ENCODE data around the gene SLC35F3. TPM values are rescaled to one million over a fixed set of nuclear protein-coding genes. Genes with fewer than 3 reads are reported as not detected.
A peak's percentile ranks its signal among the peaks of the same experiment; 100 is the strongest.
"Not testable (repeated sequence)": the region's sequence is repeated elsewhere in the genome, so short reads cannot be mapped to it uniquely, and the experiment has no call there.

Gene SLC35F3
- total RNA-seq, 5 donors from 2014 or later (not counting 1 experiment from before 2014, with no cell fraction given), result 0.19 to 4.6 (median 1.3) TPM; not detected in 1

DNA sequence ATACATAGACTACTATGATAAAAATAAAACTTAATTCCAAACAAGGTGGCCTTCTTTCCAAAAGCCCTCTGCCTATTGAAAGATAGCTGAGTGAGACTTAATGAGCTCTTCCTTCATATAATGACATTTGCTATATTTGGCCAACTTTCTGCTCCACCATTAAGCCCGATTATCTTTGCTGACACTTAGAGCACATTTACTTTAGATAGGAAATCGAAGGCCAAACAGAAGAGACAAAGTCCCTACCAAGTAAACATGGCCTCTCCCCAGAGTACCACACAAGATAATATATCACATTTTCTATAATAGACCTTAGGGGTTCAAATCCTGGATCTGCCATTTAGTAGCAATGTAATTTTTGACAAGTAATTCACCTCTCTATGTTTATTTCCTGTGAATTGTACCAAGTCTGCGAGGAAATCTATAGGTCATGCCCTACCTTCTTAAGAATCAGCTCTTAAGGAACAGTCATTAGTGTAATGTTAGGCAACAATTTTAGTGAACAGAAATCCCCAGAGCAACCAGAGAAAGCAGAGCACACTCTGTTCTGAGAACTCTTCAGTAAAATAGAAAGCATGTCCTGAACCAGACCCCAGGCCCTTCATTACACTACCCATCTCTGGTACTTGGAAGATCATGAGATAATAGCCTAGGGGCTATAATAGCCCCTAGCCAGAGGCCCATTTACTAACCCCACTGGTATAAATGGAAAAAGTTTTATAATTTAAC is 451.5 kb downstream of the SLC35F3 start:
- no peak for ATAC-seq (replicated peaks in 1 of 4)
- no peak for DNase-seq
- no peaks in the 10 kb centered on the region for H3K27me3 ChIP-seq (replicated peaks in 1 of 2; ENCODE audit: control insufficient read depth in 2 of 2, extremely low read depth in 1 of 2, insufficient read depth in 2 of 2, low read length in 1 of 2)
- H3K4me3 ChIP-seq (ENCODE audit: control insufficient read depth in 1 of 2, extremely low read depth in 1 of 2, low read length in 1 of 2), result no peak overlapping the region
- ChIA-PET POLR2A (interaction anchor here in 1 of 2 donors (0.6 kb wide), 1 partner anchor 15 kb away, joined by 7 read pairs; no protein-coding TSS in a partner anchor), CTCF (interaction anchor here in 1 of 2 donors (1.3 kb wide), 1 partner anchor 143 kb away, joined by 4 read pairs; no protein-coding TSS in a partner anchor)
- H3K9me3 Mint-ChIP-seq, result no peaks in the 10 kb centered on the region
- H3K27me3 Mint-ChIP-seq, result no peaks in the 10 kb centered on the region
- H3K4me1 Mint-ChIP-seq, result peaks cover 0 to 23% (median 2%) of the 10 kb centered on the region in 3 donors
- no CpG with 5 or more reads among the region's 3 CpGs for WGBS (ENCODE audit: insufficient coverage)
- peak overlapping the region in 2 of 3 donors; percentile 13 to 81 for H3K4me3 Mint-ChIP-seq
- H3K36me3 Mint-ChIP-seq, result no peaks in the 10 kb centered on the region
- peak overlapping the region; percentile 8 to 85 for H3K27ac Mint-ChIP-seq
- H3K36me3 ChIP-seq (ENCODE audit: control insufficient read depth in 2 of 2, extremely low read depth in 1 of 2, insufficient read depth in 1 of 2, low read length in 1 of 2), result no peaks in the 10 kb centered on the region
- no peak overlapping the region for H3K27ac ChIP-seq (ENCODE audit: low read length)
- peaks cover 4% of the 10 kb centered on the region in 2 experiments for H3K4me1 ChIP-seq (ENCODE audit: control insufficient read depth in 1 of 2, extremely low read depth in 1 of 2, insufficient read depth in 2 of 2, low read length in 2 of 2)
- no peaks in the 10 kb centered on the region for H3K9me3 ChIP-seq

DNA sequence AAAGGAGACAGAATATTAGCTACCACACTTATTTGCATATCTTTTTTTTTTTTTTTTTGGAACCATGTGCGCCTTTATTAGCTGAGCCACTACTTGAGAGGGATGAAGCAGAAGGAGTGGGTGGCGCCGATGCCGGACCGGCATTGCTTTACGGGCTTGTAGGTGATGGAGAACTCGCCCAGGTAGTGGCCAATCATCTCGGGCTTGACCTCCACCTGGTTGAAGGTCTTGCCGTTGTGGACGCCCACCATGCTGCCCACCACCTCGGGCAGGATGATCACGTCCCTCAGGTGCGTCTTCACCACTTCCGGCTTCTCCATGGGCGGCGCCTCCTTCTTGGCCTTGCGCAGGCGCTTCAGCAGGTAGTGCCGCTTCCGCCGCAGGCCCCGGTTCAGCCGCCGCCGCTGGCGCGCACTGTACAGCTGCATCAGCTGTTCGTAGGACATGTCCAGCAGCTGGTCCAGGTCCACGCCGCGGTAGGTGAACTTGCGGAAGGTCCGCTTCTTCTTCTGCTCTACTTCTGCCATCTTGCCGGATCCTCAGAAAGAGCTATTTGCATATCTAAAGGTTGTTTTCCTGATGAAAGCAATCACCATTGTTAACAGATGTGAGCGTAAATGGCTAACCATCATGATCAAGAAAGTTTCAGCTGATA is 452.3 kb downstream of the SLC35F3 start:
- Mint-ChIP-seq H3K27ac (peak overlapping the region; percentile 85 to 87), H3K4me3 (peak overlapping the region; percentile 59 to 85 (median 81)), H3K4me1 (peaks cover 0 to 26% (median 2%) of the 10 kb centered on the region in 3 donors)
- H3K4me1 ChIP-seq (ENCODE audit: control insufficient read depth in 1 of 2, extremely low read depth in 1 of 2, insufficient read depth in 2 of 2, low read length in 2 of 2); H3K27me3 ChIP-seq (replicated peaks in 1 of 2; ENCODE audit: control insufficient read depth in 2 of 2, extremely low read depth in 1 of 2, insufficient read depth in 2 of 2, low read length in 1 of 2); H3K36me3 Mint-ChIP-seq; H3K9me3 Mint-ChIP-seq; H3K36me3 ChIP-seq (ENCODE audit: control insufficient read depth in 2 of 2, extremely low read depth in 1 of 2, insufficient read depth in 1 of 2, low read length in 1 of 2); H3K9me3 ChIP-seq; H3K27me3 Mint-ChIP-seq: not testable (repeated sequence)
- peak overlapping the region; percentile 6 for H3K27ac ChIP-seq (ENCODE audit: low read length)
- DNase-seq (peak in 33 of 35 experiments; percentile 8 to 69 (median 41)), ATAC-seq (replicated peaks in 1 of 4) (peak; percentile 66 to 88 (median 78))
- ChIA-PET POLR2A (interaction anchor here in 1 of 2 donors (0.6 to 1.5 kb wide), 2 partner anchors 14 to 17 kb away, joined by 5 to 7 read pairs; partner anchors contain the start of gene COA6), CTCF (interaction anchor here in 1 of 2 donors (0.9 to 1.7 kb wide), 3 partner anchors 15 to 144 kb away, joined by 3 to 5 read pairs (median 4); no protein-coding TSS in a partner anchor)
- H3K4me3 ChIP-seq (ENCODE audit: control insufficient read depth in 1 of 2, extremely low read depth in 1 of 2, low read length in 1 of 2), result peak overlapping the region in 1 of 2 donors; percentile 41
- 69% methylated on average over 33 of the region's 35 CpGs for WGBS (ENCODE audit: insufficient coverage)

GRCh38 chr1:234357831-234358230 is 453.4 kb downstream of the SLC35F3 start:
- Mint-ChIP-seq H3K4me1 (peaks cover 0 to 26% (median 2%) of the 10 kb centered on the region in 3 donors), H3K4me3 (peak overlapping the region; percentile 59 to 85 (median 81)), H3K36me3 (no peaks in the 10 kb centered on the region), H3K9me3 (no peaks in the 10 kb centered on the region), H3K27me3 (no peaks in the 10 kb centered on the region), H3K27ac (no peak overlapping the region)
- no peaks in the 10 kb centered on the region for H3K9me3 ChIP-seq
- H3K4me3 ChIP-seq (ENCODE audit: control insufficient read depth in 1 of 2, extremely low read depth in 1 of 2, low read length in 1 of 2), result no peak overlapping the region
- H3K4me1 ChIP-seq (ENCODE audit: control insufficient read depth in 1 of 2, extremely low read depth in 1 of 2, insufficient read depth in 2 of 2, low read length in 2 of 2), result peaks cover 4% of the 10 kb centered on the region in 2 experiments
- H3K36me3 ChIP-seq (ENCODE audit: control insufficient read depth in 2 of 2, extremely low read depth in 1 of 2, insufficient read depth in 1 of 2, low read length in 1 of 2), result no peaks in the 10 kb centered on the region
- DNase-seq, result no peak
- no peaks in the 10 kb centered on the region for H3K27me3 ChIP-seq (replicated peaks in 1 of 2; ENCODE audit: control insufficient read depth in 2 of 2, extremely low read depth in 1 of 2, insufficient read depth in 2 of 2, low read length in 1 of 2)
- ChIA-PET POLR2A (interaction anchor here (0.6 to 1.5 kb wide), 2 partner anchors 15 to 40 kb away, joined by 3 to 5 read pairs; partner anchors contain the start of gene COA6 (in 1 of the 2)), CTCF (interaction anchor here (0.6 to 1.7 kb wide), 4 partner anchors 9 to 767 kb away, joined by 3 to 5 read pairs (median 3); partner anchors contain the start of gene COA6 (in 1 of the 2))
- no peak for ATAC-seq (replicated peaks in 1 of 4)
- no peak overlapping the region for H3K27ac ChIP-seq (ENCODE audit: low read length)

- no peak for ATAC-seq (replicated peaks in 1 of 4)
- DNase-seq, result no peak
- Mint-ChIP-seq H3K27ac (no peak overlapping the region), H3K4me3 (no peak overlapping the region), H3K4me1 (peaks cover 0 to 24% (median under 1%) of the 10 kb centered on the region in 3 donors), H3K36me3 (no peaks in the 10 kb centered on the region), H3K9me3 (no peaks in the 10 kb centered on the region), H3K27me3 (no peaks in the 10 kb centered on the region)
- no peaks in the 10 kb centered on the region for H3K36me3 ChIP-seq (ENCODE audit: control insufficient read depth in 2 of 2, extremely low read depth in 1 of 2, insufficient read depth in 1 of 2, low read length in 1 of 2)
- H3K27me3 ChIP-seq (replicated peaks in 1 of 2; ENCODE audit: control insufficient read depth in 2 of 2, extremely low read depth in 1 of 2, insufficient read depth in 2 of 2, low read length in 1 of 2), result no peaks in the 10 kb centered on the region
- no peaks in the 10 kb centered on the region for H3K9me3 ChIP-seq
- H3K4me1 ChIP-seq (ENCODE audit: control insufficient read depth in 1 of 2, extremely low read depth in 1 of 2, insufficient read depth in 2 of 2, low read length in 2 of 2), result peaks cover 2 to 4% of the 10 kb centered on the region in 2 experiments
- ChIA-PET POLR2A (no interaction called here), CTCF (interaction anchor here in 1 of 2 donors (0.7 kb wide), 1 partner anchor 761 kb away, joined by 3 read pairs; no protein-coding TSS in a partner anchor)
- no peak overlapping the region for H3K4me3 ChIP-seq (ENCODE audit: control insufficient read depth in 1 of 2, extremely low read depth in 1 of 2, low read length in 1 of 2)
- H3K27ac ChIP-seq (ENCODE audit: low read length), result no peak overlapping the region
- WGBS (ENCODE audit: insufficient coverage), result 100% methylated on average over 2 of the region's 3 CpGs
These were observed 456.7 kb downstream of the SLC35F3 start for GRCh38 chr1:234361102-234361603.

- POLR2A ChIA-PET, result no interaction called here
- Mint-ChIP-seq H3K9me3 (no peaks in the 10 kb centered on the region), H3K4me1 (peaks cover 0 to 22% (median 0%) of the 10 kb centered on the region in 3 donors), H3K4me3 (no peak overlapping the region), H3K27ac (no peak overlapping the region), H3K27me3 (no peaks in the 10 kb centered on the region), H3K36me3 (no peaks in the 10 kb centered on the region)
- Histone ChIP-seq H3K9me3 (no peaks in the 10 kb centered on the region), H3K27ac (ENCODE audit: low read length) (no peak overlapping the region), H3K27me3 (replicated peaks in 1 of 2; ENCODE audit: control insufficient read depth in 2 of 2, extremely low read depth in 1 of 2, insufficient read depth in 2 of 2, low read length in 1 of 2) (peaks cover 0 to 2% of the 10 kb centered on the region in 2 experiments), H3K4me3 (ENCODE audit: control insufficient read depth in 1 of 2, extremely low read depth in 1 of 2, low read length in 1 of 2) (no peak overlapping the region), H3K36me3 (ENCODE audit: control insufficient read depth in 2 of 2, extremely low read depth in 1 of 2, insufficient read depth in 1 of 2, low read length in 1 of 2) (no peaks in the 10 kb centered on the region), H3K4me1 (ENCODE audit: control insufficient read depth in 1 of 2, extremely low read depth in 1 of 2, insufficient read depth in 2 of 2, low read length in 2 of 2) (peaks cover 2 to 4% of the 10 kb centered on the region in 2 experiments)
- CTCF ChIA-PET, result no interaction called here
- no peak for ATAC-seq (replicated peaks in 1 of 4)
- DNase-seq, result no peak
- no CpG with 5 or more reads among the region's 2 CpGs for WGBS (ENCODE audit: insufficient coverage)
These were observed 458.1 kb downstream of the SLC35F3 start for GRCh38 chr1:234362558-234362957.

DNA sequence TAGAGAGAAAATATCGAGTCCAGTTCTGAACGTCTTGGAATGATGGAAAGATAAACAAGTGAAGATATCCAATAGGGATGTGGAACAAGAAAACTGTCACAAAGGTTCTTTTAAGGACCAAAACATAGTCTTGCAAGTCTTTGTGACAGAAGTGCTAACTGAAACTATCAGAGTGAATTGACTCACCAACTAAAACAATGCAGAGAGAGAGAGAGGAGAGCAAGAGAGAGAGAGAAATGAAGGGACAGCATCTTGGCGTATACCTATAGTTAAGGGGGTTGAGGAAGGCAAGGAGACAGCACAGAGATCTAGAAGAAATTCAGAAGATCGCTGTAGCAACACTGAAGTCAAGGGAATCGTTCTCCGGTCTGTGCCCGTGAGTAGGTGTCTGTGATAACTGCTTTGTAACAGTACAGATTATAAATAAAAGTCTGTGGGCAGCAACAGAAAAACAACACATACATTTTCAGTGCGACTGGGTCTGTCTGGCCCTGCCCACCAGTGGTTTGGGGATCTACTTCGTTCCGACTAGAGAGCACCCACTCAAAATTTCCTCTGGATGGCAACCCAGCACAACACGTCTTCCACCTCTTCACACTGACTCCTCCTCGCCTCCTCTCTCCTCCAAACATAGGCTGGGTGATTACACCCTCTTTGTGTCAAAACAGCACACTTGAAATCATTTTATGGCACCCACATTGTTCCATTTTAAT is 464.0 kb downstream of the SLC35F3 start:
- H3K36me3 ChIP-seq (ENCODE audit: control insufficient read depth in 2 of 2, extremely low read depth in 1 of 2, insufficient read depth in 1 of 2, low read length in 1 of 2), result no peaks in the 10 kb centered on the region
- ChIA-PET POLR2A (no interaction called here), CTCF (no interaction called here)
- 56% methylated on average over 6 of the region's 12 CpGs for WGBS (ENCODE audit: insufficient coverage)
- Mint-ChIP-seq H3K36me3 (no peaks in the 10 kb centered on the region), H3K9me3 (no peaks in the 10 kb centered on the region), H3K27ac (peak overlapping the region; percentile 45 to 65), H3K4me3 (no peak overlapping the region), H3K4me1 (peaks cover 16 to 34% (median 24%) of the 10 kb centered on the region in 3 donors), H3K27me3 (no peaks in the 10 kb centered on the region)
- no peaks in the 10 kb centered on the region for H3K9me3 ChIP-seq
- H3K27me3 ChIP-seq (replicated peaks in 1 of 2; ENCODE audit: control insufficient read depth in 2 of 2, extremely low read depth in 1 of 2, insufficient read depth in 2 of 2, low read length in 1 of 2), result peaks cover 0 to 2% of the 10 kb centered on the region in 2 experiments
- no peak for ATAC-seq (replicated peaks in 1 of 4)
- DNase-seq, result peak in 6 of 35 experiments; percentile 2 to 48 (median 12)
- no peak overlapping the region for H3K4me3 ChIP-seq (ENCODE audit: control insufficient read depth in 1 of 2, extremely low read depth in 1 of 2, low read length in 1 of 2)
- no peak overlapping the region for H3K27ac ChIP-seq (ENCODE audit: low read length)
- peaks cover 3 to 5% of the 10 kb centered on the region in 2 experiments for H3K4me1 ChIP-seq (ENCODE audit: control insufficient read depth in 1 of 2, extremely low read depth in 1 of 2, insufficient read depth in 2 of 2, low read length in 2 of 2)
